ENCODE data around the gene RACK1.
A peak's percentile ranks its signal among the peaks of the same experiment; 100 is the strongest.

RACK1 gene

GRCh38 chr5:181223729-181224389, 19.8 kb downstream of the RACK1 start:
- Histone ChIP-seq H3K79me2 (ENCODE audit: insufficient read depth, low read length) (no peaks in the 10 kb centered on the region), H3K36me3 (ENCODE audit: insufficient read depth, low read length) (peaks cover 16% of the 10 kb centered on the region), H3K9ac (ENCODE audit: low read length) (peak overlapping the region; percentile 75), H3K4me2 (ENCODE audit: low read length) (peak overlapping the region; percentile 96), H3K27me3 (ENCODE audit: insufficient read depth, low read length) (no peaks in the 10 kb centered on the region), H3K9me2 (ENCODE audit: low read depth, low read length) (no peaks in the 10 kb centered on the region), H3K9me3 (ENCODE audit: low read length) (no peaks in the 10 kb centered on the region), H3K4me3 (ENCODE audit: low read depth, low read length, poor library complexity, severe bottlenecking) (peak overlapping the region; percentile 67), H3K4me1 (ENCODE audit: insufficient read depth, low read length, severe bottlenecking) (peaks cover 39% of the 10 kb centered on the region), H3K27ac (ENCODE audit: low read depth, low read length, poor library complexity, severe bottlenecking) (peak overlapping the region; percentile 96), H4K20me1 (ENCODE audit: insufficient read depth, low read length) (no peaks in the 10 kb centered on the region), H2AFZ (ENCODE audit: low read length) (no peak overlapping the region), H3F3A (ENCODE audit: insufficient read depth, low read length) (0 out of 2 replicates have a peak, but pooled peaks cover 6% of the 10 kb centered on the region)
- TF ChIP-seq CTCF (IDR thresholded peaks at IDR 0.05; ENCODE audit: low read length) (no peak), EZH2 (IDR thresholded peaks at IDR 0.05; ENCODE audit: borderline replicate concordance, low read length) (no peak)

GRCh38 chr5:181223058-181223728, 20.5 kb downstream of the RACK1 start, which contains the start of gene TRIM41:
TSS of gene TRIM41 (plus strand) at chr5:181223281. CDS start at chr5:181224000, 719 bp downstream.
- TF ChIP-seq CTCF (IDR thresholded peaks at IDR 0.05; ENCODE audit: low read length) (no peak), EZH2 (IDR thresholded peaks at IDR 0.05; ENCODE audit: borderline replicate concordance, low read length) (no peak)
- no peaks in the 10 kb centered on the region for H4K20me1 ChIP-seq (ENCODE audit: insufficient read depth, low read length)
- peak within 1 kb of the TSS; percentile 82 for H3K9ac ChIP-seq (ENCODE audit: low read length)
- H3K36me3 ChIP-seq (ENCODE audit: insufficient read depth, low read length) = peaks cover 16% of the 10 kb centered on the region
- peaks cover 39% of the 10 kb centered on the region for H3K4me1 ChIP-seq (ENCODE audit: insufficient read depth, low read length, severe bottlenecking)
- no peaks in the 10 kb centered on the region for H3K9me3 ChIP-seq (ENCODE audit: low read length)
- no peaks in the 10 kb centered on the region for H3K9me2 ChIP-seq (ENCODE audit: low read depth, low read length)
- peak within 1 kb of the TSS; percentile 96 for H3K27ac ChIP-seq (ENCODE audit: low read depth, low read length, poor library complexity, severe bottlenecking)
- peak within 1 kb of the TSS; percentile 67 for H3K4me3 ChIP-seq (ENCODE audit: low read depth, low read length, poor library complexity, severe bottlenecking)
- 0 out of 2 replicates have a peak, but pooled peaks cover 6% of the 10 kb centered on the region for H3F3A ChIP-seq (ENCODE audit: insufficient read depth, low read length)
- H2AFZ ChIP-seq (ENCODE audit: low read length) = no peak within 1 kb of the TSS
- H3K4me2 ChIP-seq (ENCODE audit: low read length) = peak within 1 kb of the TSS; percentile 96
- H3K79me2 ChIP-seq (ENCODE audit: insufficient read depth, low read length) = no peaks in the 10 kb centered on the region
- no peaks in the 10 kb centered on the region for H3K27me3 ChIP-seq (ENCODE audit: insufficient read depth, low read length)

- H2AFZ ChIP-seq (ENCODE audit: low read length) = no peak overlapping the region
- 0 out of 2 replicates have a peak, but pooled peaks cover 9% of the 10 kb centered on the region for H3F3A ChIP-seq (ENCODE audit: insufficient read depth, low read length)
- no peaks in the 10 kb centered on the region for H3K27me3 ChIP-seq (ENCODE audit: insufficient read depth, low read length)
- H3K9me3 ChIP-seq (ENCODE audit: low read length) = no peaks in the 10 kb centered on the region
- no peaks in the 10 kb centered on the region for H3K79me2 ChIP-seq (ENCODE audit: insufficient read depth, low read length)
- H3K4me1 ChIP-seq (ENCODE audit: insufficient read depth, low read length, severe bottlenecking) = peaks cover 43% of the 10 kb centered on the region
- H3K4me2 ChIP-seq (ENCODE audit: low read length) = peak overlapping the region; percentile 92
- H3K9me2 ChIP-seq (ENCODE audit: low read depth, low read length) = no peaks in the 10 kb centered on the region
- H4K20me1 ChIP-seq (ENCODE audit: insufficient read depth, low read length) = no peaks in the 10 kb centered on the region
- peaks cover 12% of the 10 kb centered on the region for H3K36me3 ChIP-seq (ENCODE audit: insufficient read depth, low read length)
- H3K4me3 ChIP-seq (ENCODE audit: low read depth, low read length, poor library complexity, severe bottlenecking) = peak overlapping the region; percentile 67
- TF ChIP-seq CTCF (IDR thresholded peaks at IDR 0.05; ENCODE audit: low read length) (no peak), EZH2 (IDR thresholded peaks at IDR 0.05; ENCODE audit: borderline replicate concordance, low read length) (no peak)
- peak overlapping the region; percentile 82 for H3K9ac ChIP-seq (ENCODE audit: low read length)
- H3K27ac ChIP-seq (ENCODE audit: low read depth, low read length, poor library complexity, severe bottlenecking) = peak overlapping the region; percentile 96
Observed at GRCh38 chr5:181222630-181223057, 21.1 kb downstream of the RACK1 start.

Data from OCI-LY1 (cell line).